Coronary artery (tissue), 2 donors: ENCODE measurements around the gene UTP25.
"Not testable (repeated sequence)": the region's sequence is repeated elsewhere in the genome, so short reads cannot be mapped to it uniquely, and the experiment has no call there.

Experiments used
- DNase-seq: peaks from one replicate; pipeline ENCODE4 v3.0.0-alpha.2; 2017; ENCODE audit warnings: low spot score
- H3K27ac ChIP-seq, 2 donors: fragments of 200-600 bp; sonication (generic); one replicate each; pipeline ENCODE4 v1.5.1; 2016 to 2019
- H3K4me3 ChIP-seq: fragments of 200-600 bp; sonication (generic); 2 replicates; pipeline ENCODE4 v1.5.1; 2016; ENCODE audit warnings: mild to moderate bottlenecking, moderate library complexity
- TF ChIP-seq, protein P1 (sequence below): fragments of 200-600 bp; sonication (generic); IDR thresholded peaks from one replicate; pipeline ENCODE4 v1.5.1; 2019; ENCODE audit warnings: antibody characterized with exemption

UTP25 gene

DNA sequence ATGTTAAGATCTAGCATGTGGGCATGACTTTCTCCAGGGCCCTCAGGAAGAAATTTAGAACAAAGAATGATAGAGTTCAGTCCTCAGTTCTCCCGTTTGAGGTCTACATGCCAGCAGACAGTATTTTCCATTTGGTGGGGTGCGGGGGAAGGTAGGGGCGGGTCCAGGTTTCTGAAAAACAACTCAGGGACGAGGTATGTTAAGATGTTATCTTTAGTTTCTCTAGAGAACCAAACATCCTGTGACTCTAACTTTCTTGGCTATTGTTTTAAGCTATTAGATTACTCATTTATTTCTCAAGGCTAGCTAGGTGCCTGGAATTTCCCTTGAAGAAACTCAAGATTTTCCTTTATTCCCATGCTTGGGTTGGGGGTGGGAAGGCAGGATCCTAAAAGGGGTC, 67.9 kb downstream of the UTP25 start:
- no peak for DNase-seq
- Histone ChIP-seq H3K4me3 (no peak overlapping the region), H3K27ac (no peak overlapping the region)
- TF ChIP-seq, protein P1, sequence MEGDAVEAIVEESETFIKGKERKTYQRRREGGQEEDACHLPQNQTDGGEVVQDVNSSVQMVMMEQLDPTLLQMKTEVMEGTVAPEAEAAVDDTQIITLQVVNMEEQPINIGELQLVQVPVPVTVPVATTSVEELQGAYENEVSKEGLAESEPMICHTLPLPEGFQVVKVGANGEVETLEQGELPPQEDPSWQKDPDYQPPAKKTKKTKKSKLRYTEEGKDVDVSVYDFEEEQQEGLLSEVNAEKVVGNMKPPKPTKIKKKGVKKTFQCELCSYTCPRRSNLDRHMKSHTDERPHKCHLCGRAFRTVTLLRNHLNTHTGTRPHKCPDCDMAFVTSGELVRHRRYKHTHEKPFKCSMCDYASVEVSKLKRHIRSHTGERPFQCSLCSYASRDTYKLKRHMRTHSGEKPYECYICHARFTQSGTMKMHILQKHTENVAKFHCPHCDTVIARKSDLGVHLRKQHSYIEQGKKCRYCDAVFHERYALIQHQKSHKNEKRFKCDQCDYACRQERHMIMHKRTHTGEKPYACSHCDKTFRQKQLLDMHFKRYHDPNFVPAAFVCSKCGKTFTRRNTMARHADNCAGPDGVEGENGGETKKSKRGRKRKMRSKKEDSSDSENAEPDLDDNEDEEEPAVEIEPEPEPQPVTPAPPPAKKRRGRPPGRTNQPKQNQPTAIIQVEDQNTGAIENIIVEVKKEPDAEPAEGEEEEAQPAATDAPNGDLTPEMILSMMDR = no peak

DNA sequence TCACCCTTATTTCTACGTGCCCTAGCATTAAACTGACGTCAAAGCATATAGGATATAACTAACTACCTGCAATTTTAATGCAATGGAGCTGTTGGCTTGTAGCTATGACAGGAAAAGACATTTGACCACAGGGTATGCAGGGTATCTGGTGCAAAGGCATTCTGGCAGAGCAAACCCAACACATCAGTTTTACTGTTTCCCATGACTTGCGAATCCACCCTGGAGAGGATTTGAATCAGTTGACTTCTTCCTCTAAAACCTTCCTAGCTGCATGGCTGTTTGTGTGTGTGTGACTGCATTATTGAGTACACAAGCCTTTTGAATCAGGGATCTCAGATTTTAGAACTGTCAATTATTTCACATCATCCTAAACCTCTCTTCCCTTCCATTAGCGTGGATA, 68.6 kb downstream of the UTP25 start:
- no peak overlapping the region for H3K27ac ChIP-seq
- DNase-seq = no peak
- TF ChIP-seq, protein P1 = no peak
- H3K4me3 ChIP-seq = no peak overlapping the region

DNA sequence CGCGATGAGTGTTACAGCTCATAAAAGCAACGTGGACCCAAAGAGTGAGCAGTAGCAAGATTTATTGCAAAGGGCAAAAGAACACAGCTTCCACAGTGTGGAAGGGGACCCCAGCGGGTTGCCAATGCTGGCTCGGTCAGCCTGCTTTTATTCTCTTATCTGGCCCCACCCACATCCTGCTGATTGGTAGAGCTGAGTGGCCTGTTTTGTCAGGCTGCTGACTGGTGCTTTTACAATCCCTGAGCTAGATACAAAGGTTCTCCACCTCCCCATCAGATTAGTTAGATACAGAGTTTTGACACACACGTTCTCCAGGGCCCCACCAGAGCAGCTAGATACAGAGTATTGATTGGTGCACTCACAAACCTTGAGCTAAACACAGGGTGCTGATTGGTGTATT, 70.5 kb downstream of the UTP25 start:
- not testable (repeated sequence) for DNase-seq, H3K4me3 ChIP-seq, H3K27ac ChIP-seq

DNA sequence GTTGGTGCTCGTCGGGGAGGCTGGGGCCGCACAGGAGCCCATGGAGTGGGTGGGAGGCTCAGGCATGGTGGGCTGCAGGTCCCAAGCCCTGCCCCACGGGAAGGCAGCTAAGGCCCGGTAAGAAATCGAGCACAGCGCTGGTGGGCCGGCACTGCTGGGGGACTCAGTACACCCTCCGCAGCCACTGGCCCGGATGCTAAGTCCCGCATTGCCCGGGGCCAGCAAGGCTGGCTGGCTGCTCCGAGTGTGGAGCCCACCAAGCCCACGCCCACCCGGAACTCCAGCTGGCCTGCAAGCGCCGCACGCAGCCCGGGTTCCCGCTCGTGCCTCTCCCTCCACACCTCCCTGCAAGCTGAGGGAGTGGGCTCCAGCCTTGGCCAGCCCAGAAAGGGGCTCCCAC, 71.1 kb downstream of the UTP25 start:
- not testable (repeated sequence) for DNase-seq, H3K27ac ChIP-seq, H3K4me3 ChIP-seq

DNA sequence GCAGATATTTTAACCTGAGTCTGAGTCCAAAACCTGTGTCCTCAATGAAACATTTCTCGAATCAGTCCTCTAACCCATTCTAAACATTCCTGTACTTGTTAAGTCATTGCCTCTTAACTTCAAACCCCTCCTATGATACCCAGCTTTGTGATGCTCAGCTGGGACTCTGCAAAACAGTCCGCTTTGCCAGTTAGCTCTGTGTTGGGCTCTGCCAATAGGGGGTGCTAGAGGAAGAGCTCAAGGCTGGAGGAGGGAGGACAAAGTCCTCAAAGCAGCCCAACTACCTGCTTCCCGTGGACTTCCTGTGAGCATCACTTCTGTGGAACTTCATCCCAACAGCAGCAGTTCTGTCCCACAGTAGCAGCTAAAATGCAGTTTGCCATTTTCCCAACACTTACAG, 72.2 kb downstream of the UTP25 start:
- no peak overlapping the region for H3K4me3 ChIP-seq
- TF ChIP-seq, protein P1 = no peak
- H3K27ac ChIP-seq = no peak overlapping the region
- no peak for DNase-seq

DNA sequence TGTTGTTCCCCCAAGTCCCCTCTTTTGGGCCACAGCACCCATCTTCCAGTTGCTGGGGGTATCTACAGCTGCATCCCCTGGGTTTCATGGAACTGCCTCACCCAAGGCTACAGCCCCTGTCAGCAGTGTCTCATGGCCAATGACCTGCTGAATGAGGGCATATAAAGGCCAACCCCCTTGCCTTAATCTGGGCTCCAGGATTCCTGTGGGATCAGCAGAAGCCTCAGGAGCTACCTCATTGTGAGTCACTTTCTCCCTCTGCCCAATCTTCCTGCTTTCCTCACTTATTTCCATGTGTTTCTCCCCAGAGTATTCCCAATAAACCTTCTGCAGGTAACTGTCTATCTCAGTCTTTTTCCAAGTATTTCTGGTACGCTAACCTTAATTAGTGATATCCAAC, 73.0 kb downstream of the UTP25 start:
- TF ChIP-seq, protein P1 = no peak
- H3K4me3 ChIP-seq = no peak overlapping the region
- DNase-seq = no peak
- no peak overlapping the region for H3K27ac ChIP-seq

DNA sequence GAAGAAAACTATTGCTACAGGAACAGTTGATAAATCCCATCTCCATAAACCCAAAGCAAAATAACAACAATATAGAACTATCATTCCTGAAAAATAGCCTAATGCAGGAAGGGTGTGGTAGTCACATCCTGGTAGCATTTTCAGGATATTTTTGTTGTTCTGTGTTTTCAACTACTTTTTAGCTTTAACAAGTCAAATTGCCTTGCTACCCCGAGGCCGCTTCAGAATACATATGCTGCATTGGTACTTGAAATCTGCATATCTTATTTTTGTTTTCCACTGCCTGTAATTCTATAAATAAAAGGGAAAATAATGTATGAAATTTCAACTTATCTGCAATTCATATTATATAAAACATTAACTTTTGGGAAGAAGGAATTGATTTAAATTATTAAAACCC, 73.4 kb downstream of the UTP25 start:
- H3K4me3 ChIP-seq = no peak overlapping the region
- H3K27ac ChIP-seq = no peak overlapping the region
- TF ChIP-seq, protein P1 = no peak
- no peak for DNase-seq

DNA sequence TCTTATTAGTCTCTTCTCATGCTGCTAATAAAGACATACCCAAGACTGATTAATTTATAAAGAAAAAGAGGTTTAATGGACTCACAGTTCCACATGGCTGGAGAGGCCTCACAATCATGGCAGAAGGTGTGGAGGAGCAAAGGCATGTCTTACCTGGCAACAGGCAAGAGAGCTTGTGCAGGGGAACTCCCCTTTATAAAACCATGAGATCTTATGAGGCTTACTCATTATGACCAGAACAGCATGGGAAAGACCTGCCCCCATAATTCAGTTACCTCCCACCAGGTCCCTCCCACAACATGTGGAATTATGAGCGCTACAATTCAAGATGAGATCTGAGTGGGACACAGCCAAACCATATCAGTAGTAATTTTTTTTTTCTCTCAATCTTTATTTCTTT, 77.0 kb downstream of the UTP25 start:
- H3K27ac ChIP-seq, H3K4me3 ChIP-seq, DNase-seq: not testable (repeated sequence)
